ENCODE data around the gene EPGN.

EPGN gene

GRCh38 chr4:74308215-74308614 is at the start of gene EPGN:
Gene EPGN, plus strand, starts transcription at chr4:74308470. Its CDS starts 64 bp downstream, at chr4:74308534.
- no peak for DNase-seq (ENCODE audit: low read depth in 2 of 2)

GRCh38 chr4:74258963-74259362 is 49.3 kb upstream of the EPGN start:
- no peak for DNase-seq (ENCODE audit: low read depth in 2 of 2)

GRCh38 chr4:74260036-74260435 is 48.2 kb upstream of the EPGN start:
- no peak for DNase-seq (ENCODE audit: low read depth in 2 of 2)

- no peak for DNase-seq (ENCODE audit: low read depth in 2 of 2)
Measured at GRCh38 chr4:74262522-74262921, 45.7 kb upstream of the EPGN start.

- DNase-seq (ENCODE audit: low read depth in 2 of 2) = no peak
Measured at GRCh38 chr4:74263551-74263950, 44.7 kb upstream of the EPGN start.

GRCh38 chr4:74266081-74266480 is 42.2 kb upstream of the EPGN start:
- no peak for DNase-seq (ENCODE audit: low read depth in 2 of 2)

- no peak for DNase-seq (ENCODE audit: low read depth in 2 of 2)
Measured at GRCh38 chr4:74267998-74268606, 40.2 kb upstream of the EPGN start.

GRCh38 chr4:74268643-74269042 is 39.6 kb upstream of the EPGN start:
- no peak for DNase-seq (ENCODE audit: low read depth in 2 of 2)

- DNase-seq (ENCODE audit: low read depth in 2 of 2) = no peak
Measured at GRCh38 chr4:74278490-74278889, 29.8 kb upstream of the EPGN start.

GRCh38 chr4:74279716-74280115 is 28.6 kb upstream of the EPGN start:
- no peak for DNase-seq (ENCODE audit: low read depth in 2 of 2)

- DNase-seq (ENCODE audit: low read depth in 2 of 2) = no peak
Measured at GRCh38 chr4:74282926-74283325, 25.3 kb upstream of the EPGN start.

GRCh38 chr4:74283614-74284013 is 24.7 kb upstream of the EPGN start:
- no peak for DNase-seq (ENCODE audit: low read depth in 2 of 2)

GRCh38 chr4:74284053-74284452 is 24.2 kb upstream of the EPGN start:
- DNase-seq (ENCODE audit: low read depth in 2 of 2) = no peak

- DNase-seq (ENCODE audit: low read depth in 2 of 2) = no peak
Measured at GRCh38 chr4:74287164-74287563, 21.1 kb upstream of the EPGN start.

- DNase-seq (ENCODE audit: low read depth in 2 of 2) = no peak
Measured at GRCh38 chr4:74287791-74288190, 20.5 kb upstream of the EPGN start.

- no peak for DNase-seq (ENCODE audit: low read depth in 2 of 2)
Measured at GRCh38 chr4:74291471-74291870, 16.8 kb upstream of the EPGN start.

GRCh38 chr4:74292111-74292870 is 16.0 kb upstream of the EPGN start:
- DNase-seq (ENCODE audit: low read depth in 2 of 2) = no peak

GRCh38 chr4:74293558-74293957 is 14.7 kb upstream of the EPGN start:
- no peak for DNase-seq (ENCODE audit: low read depth in 2 of 2)

GRCh38 chr4:74294681-74295080 is 13.6 kb upstream of the EPGN start:
- DNase-seq (ENCODE audit: low read depth in 2 of 2) = no peak

- DNase-seq (ENCODE audit: low read depth in 2 of 2) = no peak
Measured at GRCh38 chr4:74297539-74297938, 10.7 kb upstream of the EPGN start.

GRCh38 chr4:74304095-74304625 is 4.1 kb upstream of the EPGN start:
- no peak for DNase-seq (ENCODE audit: low read depth in 2 of 2)

- DNase-seq (ENCODE audit: low read depth in 2 of 2) = no peak
Measured at GRCh38 chr4:74305000-74305399, 3.3 kb upstream of the EPGN start.

- no peak for DNase-seq (ENCODE audit: low read depth in 2 of 2)
Measured at GRCh38 chr4:74307170-74307569, 1.1 kb upstream of the EPGN start.
